AG04449 (cell line): ENCODE data around the gene TXNDC11.

Experiments used
- CTCF ChIA-PET: fragments of 350-600 bp; formaldehyde crosslinking; extraction: SDS; loops from one replicate; lab custom pipeline; 2021; ENCODE audit warnings: antibody characterized with exemption; lab: Yijun Ruan, JAX
- POLR2A ChIA-PET: fragments of 400-600, 350-600 bp; formaldehyde crosslinking; extraction: SDS; loops from one replicate; lab custom pipeline; 2020; ENCODE audit warnings: antibody characterized with exemption, inconsistent platforms; lab: Yijun Ruan, JAX
- DNase-seq: peaks from one replicate; pipeline ENCODE4 v3.0.0-alpha.2; 2010; ENCODE audit warnings: low read depth, low spot score
- H3K4me3 ChIP-seq: 2 replicates; pipeline ENCODE4 v1.5.1; 2011; ENCODE audit warnings: low read depth, mild to moderate bottlenecking, control low read depth, low read length
- TF ChIP-seq, protein P1 (sequence below): IDR thresholded peaks from one replicate; pipeline ENCODE4 v1.5.1; 2011; ENCODE audit warnings: mild to moderate bottlenecking, moderate library complexity, low read length, control low read depth, inconsistent platforms; ENCODE audit not compliant: insufficient read depth; ENCODE audit errors: missing control alignments

The TXNDC11 gene

DNA sequence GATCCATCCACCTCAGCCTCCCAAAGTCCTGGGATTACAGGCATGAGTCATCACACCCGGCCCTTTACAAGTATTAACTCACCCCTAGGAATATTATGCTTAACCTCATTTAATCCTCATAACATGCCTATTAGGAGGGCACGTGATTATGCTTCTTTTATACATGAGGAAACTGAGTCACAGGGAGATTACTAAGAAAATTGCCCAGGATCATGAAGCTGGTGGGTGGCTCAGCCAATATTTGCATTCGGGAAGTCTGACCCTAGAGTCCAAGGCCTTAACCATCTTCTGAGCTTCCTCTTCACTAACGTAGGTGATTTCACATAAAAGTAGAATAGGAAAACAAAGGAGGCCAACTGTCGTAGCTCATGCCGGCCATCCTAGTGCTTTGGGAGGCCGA lies 93.4 kb downstream of the TXNDC11 start:
- ChIA-PET POLR2A (no interaction called here), CTCF (interaction anchor here (0.9 to 2.0 kb wide), 2 partner anchors 9 to 243 kb away, joined by 3 to 7 read pairs; no protein-coding TSS in a partner anchor)
- TF ChIP-seq, protein P1, sequence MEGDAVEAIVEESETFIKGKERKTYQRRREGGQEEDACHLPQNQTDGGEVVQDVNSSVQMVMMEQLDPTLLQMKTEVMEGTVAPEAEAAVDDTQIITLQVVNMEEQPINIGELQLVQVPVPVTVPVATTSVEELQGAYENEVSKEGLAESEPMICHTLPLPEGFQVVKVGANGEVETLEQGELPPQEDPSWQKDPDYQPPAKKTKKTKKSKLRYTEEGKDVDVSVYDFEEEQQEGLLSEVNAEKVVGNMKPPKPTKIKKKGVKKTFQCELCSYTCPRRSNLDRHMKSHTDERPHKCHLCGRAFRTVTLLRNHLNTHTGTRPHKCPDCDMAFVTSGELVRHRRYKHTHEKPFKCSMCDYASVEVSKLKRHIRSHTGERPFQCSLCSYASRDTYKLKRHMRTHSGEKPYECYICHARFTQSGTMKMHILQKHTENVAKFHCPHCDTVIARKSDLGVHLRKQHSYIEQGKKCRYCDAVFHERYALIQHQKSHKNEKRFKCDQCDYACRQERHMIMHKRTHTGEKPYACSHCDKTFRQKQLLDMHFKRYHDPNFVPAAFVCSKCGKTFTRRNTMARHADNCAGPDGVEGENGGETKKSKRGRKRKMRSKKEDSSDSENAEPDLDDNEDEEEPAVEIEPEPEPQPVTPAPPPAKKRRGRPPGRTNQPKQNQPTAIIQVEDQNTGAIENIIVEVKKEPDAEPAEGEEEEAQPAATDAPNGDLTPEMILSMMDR: no peak
- no peak for DNase-seq
- H3K4me3 ChIP-seq: no peak overlapping the region

- no peak overlapping the region for H3K4me3 ChIP-seq
- TF ChIP-seq, protein P1: no peak
- ChIA-PET POLR2A (no interaction called here), CTCF (interaction anchor here (0.7 to 5.1 kb wide), 16 partner anchors 11 to 688 kb away, joined by 3 to 76 read pairs (median 4); partner anchors contain the start of gene LITAF)
- no peak for DNase-seq
Measured at GRCh38 chr16:11642765-11643116, 99.9 kb downstream of the TXNDC11 start.

DNA sequence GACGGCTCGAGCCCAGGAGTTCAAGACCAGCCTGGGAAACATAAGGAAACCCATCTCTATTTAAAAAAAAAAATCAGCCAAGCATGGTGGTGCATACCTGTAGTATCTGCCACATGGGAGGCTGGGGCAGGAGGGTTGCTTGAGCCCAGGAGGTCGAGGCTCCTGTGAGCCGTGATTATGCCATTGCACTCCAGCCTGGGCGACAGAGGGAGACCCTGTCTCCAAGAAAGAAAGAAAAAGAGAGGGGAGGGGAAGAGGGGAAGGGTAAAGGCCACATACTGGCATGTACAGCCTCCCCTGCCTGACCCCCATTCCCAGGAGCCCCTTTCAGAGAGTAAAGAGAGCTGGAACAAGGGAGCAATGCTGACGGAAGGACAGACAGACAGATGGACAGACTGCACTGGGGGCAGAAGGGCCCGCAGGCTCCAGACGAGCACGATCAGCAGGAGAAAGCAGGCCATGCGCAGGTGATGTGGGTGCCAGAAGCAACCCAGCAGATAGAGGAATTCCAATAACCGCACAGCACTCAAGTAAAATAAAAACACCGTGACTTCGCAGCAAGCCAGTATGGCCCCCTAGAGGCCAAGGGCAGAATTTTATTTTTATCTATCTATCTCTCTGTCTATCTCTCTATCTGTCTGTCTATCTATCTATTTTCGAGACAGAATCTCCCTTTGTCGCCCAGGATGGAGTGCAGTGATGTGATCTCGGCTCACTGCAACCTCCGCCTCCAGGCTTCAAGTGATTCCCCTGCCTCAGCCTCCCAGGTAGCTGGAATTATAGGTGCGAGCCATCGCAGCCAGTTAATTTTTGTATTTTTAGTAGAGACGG lies 101.5 kb downstream of the TXNDC11 start:
- peak; percentile 38 for DNase-seq
- ChIA-PET CTCF (interaction anchor here (0.7 to 5.1 kb wide), 42 partner anchors 9 to 687 kb away, joined by 3 to 76 read pairs (median 4); partner anchors contain the start of gene LITAF), POLR2A (interaction anchor here (0.6 to 1.3 kb wide), 3 partner anchors 10 to 109 kb away, joined by 3 to 5 read pairs (median 3); no protein-coding TSS in a partner anchor)
- TF ChIP-seq, protein P1: peak; percentile 69
- H3K4me3 ChIP-seq: no peak overlapping the region

GRCh38 chr16:11639925-11640899 lies 102.4 kb downstream of the TXNDC11 start:
- TF ChIP-seq, protein P1: no peak
- peak; percentile 97 for DNase-seq
- ChIA-PET CTCF (interaction anchor here (0.7 to 5.1 kb wide), 26 partner anchors 10 to 676 kb away, joined by 3 to 76 read pairs (median 6); partner anchors contain the start of gene LITAF), POLR2A (interaction anchor here (0.6 to 1.3 kb wide), 4 partner anchors 9 to 157 kb away, joined by 3 to 5 read pairs (median 3); partner anchors contain the start of gene ZC3H7A)
- no peak overlapping the region for H3K4me3 ChIP-seq

DNA sequence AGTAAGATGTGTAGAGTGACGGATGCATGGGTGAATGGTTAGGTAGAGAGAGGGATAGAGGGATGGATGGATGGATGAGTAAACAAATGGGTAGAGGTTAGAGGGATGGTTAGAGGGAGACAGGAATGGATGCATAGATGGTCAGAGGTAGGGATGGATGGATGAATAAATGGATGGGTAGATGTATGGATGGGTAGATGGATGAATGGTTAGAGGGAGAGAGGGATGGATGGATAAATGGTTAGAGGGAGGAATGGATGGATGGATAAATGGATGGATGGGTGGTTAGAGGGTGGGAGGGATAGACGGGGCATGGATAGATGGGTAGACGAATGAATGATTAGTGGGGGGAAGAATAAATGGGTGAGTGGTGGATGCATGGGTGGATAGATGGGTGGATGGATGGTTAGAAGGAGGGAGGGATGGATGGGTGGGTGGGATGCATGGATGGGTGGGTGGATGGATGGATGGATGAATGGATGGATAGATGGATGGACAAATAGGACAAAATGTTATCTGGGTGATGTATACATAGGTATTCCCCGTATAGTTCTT lies 103.6 kb downstream of the TXNDC11 start:
- POLR2A ChIA-PET: no interaction called here

More for the DNA sequence above, 103.6 kb downstream of the TXNDC11 start:
- CTCF ChIA-PET: interaction anchor here (0.7 to 5.1 kb wide), 7 partner anchors 9 to 678 kb away, joined by 3 to 76 read pairs (median 6); no protein-coding TSS in a partner anchor
- no peak overlapping the region for H3K4me3 ChIP-seq
- DNase-seq: no peak
- TF ChIP-seq, protein P1: no peak
